Embryonic facial prominence (tissue), 1 donor: ENCODE measurements around the gene ATP4A.

ENCODE experiments used
- DNase-seq: peaks from one replicate; pipeline ENCODE4 v3.0.0-alpha.2; 2016; ENCODE audit errors: extremely low spot score

The ATP4A gene

DNA sequence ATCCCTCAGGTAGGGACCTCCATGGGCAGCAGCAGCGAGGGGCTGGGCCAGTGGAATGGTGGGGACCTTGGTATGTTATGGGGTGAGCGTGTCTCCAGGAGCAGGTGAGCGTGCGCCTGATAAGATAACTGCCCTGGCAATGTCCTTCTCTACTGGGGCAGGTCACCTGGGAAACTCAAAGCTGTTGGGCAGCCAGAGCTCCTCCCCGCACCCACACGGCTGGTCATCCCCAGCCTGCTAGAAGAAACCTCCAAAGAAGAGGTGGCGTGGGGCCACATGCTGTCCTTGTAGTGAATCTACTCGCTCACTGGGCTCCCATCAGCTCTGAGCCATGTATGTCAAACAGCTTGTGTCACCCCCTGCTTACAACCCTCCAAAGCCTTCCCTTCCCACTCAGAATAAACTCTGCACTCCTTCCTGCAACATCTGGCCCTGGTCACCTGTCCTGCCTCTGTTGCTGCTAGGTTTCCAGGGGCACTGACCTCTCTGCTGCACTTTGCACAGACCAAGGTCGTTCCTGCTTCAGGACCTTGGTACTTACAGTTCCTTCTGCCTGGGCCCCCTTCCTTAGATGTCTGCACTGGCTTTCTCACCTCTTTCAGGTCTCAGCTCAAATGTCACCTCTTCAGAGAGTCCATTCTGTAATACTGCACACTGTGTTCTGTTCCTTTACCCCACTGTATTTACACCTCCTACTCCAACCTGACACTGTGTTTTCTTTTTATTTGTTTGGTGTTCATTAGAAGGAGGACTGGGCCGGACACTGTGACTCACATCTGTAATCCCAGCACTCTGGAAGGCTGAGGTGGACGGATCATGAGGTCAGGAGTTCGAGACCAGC lies 1.8 kb upstream of the ATP4A start:
- no peak for DNase-seq

DNA sequence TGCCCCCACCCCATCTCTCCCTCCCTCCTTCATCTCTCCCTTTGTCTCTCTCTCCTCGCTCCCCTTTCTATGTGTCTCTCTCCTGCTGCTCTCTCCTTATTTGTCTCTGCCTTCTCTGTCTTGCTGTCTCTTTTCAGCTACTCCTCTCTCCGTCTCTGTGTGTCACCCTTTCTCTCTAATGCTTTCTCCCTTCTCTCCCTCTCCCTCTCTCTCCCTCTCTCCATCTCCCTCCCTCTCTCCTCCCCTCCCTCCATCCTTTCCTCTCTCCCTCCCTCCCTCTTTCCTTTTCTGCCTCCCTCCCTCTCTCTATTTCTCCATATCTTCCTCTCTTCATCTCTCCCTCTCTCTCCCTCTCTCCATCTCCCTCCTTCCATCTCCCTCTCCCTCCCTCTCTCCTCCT lies 682 bp downstream of the ATP4A start:
- no peak for DNase-seq

GRCh38 chr19:35562336-35562735 lies 1.1 kb downstream of the ATP4A start:
- DNase-seq, result no peak

GRCh38 chr19:35561436-35561835 lies 2.0 kb downstream of the ATP4A start:
- DNase-seq, result no peak

DNA sequence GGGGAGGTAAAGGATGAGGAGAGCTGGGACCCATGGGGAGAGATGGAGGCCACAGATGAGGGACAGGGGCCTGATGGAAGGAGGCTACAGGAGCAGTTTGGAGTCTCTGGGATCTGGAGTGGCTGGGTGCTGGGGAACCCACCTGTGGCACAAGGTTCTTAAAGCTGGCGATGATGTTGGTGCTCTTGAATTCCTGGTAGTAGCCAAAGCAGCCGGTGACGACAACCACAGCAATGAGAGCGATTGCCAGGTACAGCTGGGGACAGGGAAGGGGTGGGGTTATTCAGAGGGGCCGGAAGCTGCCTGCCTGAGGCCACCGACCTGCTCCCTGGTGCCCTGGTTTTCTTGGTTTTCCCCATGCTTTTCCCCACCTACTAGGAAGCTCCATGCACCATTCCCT lies 2.8 kb downstream of the ATP4A start:
- no peak for DNase-seq

DNA sequence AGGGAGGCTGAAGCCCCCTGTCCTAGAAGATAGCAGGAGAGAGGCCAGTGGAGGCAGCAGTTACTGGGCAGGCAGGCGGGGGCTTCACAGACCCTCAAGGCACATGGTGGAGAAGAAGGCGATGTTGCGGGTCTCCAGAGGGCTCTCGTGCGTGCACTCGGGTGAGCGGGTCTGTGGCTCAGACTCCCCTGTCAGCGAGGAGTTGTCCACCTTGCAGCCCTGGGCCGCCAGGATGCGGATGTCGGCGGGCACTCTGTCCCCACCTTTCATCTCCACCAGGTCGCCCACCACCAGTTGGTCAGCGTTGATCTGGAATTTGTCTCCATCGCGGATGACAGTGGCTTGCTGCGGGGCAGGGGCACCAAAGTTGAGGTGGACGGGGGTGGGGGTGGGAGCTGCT lies 3.2 kb downstream of the ATP4A start:
- no peak for DNase-seq

DNA sequence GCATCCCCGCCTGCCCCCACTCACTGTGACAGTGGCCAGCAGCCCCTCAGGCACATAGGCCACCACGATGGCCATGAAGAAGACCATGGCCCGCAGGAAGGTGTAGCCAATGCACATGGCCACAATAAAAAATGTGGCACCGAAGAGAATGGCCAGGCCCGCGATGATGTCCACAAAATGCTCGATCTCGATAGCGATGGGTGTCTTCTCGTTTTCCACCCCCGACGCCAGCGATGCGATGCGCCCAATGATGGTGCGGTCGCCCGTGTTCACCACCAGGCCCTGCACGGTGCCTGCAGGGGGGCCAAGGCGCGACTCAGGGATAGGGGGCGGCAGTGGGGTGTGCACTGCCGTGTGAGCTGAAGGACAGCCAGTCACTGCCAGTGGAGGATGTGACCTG lies 3.7 kb downstream of the ATP4A start:
- DNase-seq, result no peak

DNA sequence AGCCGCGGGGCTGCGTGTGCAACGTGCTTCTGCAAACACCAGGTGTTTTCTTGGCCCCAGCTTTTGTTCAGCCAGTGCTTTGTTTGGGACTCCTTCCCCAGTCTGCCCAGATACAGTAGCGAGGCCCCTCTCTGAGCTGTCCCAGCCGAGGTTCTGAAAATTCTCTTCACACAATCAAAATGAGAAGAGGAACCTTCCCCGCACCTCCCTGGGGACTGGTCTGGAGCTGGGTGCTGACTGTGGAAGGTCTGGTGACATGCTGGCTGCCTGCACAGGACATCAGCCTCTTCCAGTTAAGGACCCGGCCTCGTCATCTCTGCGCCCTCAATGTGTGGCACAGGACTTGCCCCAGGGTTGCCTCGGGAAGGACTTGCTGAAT lies 4.2 kb downstream of the ATP4A start:
- no peak for DNase-seq

DNA sequence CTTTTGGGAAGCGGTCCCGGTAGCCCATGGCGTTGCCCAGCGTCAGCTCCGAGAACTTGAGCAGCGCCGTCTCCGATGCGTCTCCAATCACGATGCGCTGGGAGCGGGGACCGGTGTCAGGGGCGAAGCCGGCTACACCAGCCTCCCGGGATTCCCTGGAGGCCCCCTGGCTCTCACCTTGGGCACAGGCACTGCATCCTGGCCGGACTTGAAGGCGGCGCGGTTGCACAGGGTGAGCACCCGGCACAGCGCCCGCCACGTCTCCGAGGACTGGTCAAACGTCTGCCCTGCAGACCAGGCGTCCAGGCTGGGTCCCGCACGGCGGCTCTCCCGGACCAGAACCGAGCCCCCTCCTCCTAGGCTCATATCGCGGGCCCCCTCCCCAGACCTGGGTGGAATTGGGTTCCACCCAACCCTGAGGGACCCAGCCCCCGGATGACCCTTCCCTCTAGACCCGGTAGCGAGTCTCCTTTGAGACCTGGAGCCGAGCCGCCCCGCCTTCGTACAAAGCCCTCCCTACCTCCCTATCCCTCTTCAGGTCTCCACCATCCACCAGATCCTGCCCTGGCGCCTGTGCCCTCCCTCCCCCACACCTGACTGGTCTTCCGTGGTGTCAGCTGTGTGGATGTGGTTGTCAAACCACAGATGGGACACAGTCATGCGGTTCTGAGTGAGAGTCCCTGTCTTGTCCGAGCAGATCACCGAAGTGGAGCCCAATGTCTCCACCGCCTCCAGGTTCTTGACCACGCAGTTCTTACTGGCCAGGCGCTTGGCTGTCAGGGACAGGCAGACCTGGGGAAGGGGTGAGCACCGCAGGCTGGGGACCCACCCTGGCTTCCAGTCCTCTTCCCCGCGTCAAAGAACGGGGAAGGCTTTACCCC lies 4.8 kb downstream of the ATP4A start:
- no peak for DNase-seq

DNA sequence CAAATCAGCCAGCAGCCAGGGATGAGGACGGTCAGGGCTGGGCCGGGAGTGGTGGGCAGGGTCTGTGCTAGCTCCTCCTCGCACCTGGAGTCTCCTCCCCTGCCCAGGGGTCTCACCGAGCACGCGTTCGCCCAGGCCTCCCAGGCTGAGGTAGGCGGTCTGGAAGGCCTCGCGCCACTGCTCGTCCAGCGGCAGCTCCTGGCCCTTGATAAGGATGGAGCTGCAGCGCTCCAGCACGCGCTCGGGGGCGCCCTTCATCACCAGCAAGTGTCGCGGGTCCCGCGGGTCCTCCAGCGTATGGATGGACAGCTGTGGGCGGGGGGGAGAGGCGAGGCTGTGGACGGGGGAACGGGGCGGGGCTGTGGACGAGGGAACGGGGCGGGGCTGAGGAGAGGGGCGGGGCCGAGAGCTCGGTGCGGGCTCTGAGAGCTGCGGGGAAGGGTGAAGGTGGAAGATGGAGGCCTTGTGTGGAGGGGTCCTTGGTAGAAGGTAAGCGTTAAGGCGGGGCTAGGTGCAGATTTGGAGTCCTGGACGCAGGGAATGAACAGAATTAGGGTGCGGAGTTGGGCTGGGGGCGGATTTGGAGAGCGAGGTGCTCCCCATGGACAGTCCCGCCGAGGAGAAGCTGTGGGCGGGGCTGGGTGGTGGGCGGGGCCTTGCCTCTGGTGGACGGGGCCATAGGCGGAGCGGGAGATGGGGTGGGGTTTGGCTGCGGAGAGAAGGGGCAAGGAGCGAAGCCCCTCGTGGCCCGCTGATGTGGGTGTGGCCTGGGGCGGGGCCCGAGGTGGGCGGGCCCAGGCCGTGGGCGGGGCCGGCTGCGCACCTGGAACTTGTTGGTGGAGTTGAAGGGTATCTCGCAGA lies 5.7 kb downstream of the ATP4A start:
- DNase-seq, result no peak

GRCh38 chr19:35556846-35557538 lies 6.5 kb downstream of the ATP4A start:
- no peak for DNase-seq

DNA sequence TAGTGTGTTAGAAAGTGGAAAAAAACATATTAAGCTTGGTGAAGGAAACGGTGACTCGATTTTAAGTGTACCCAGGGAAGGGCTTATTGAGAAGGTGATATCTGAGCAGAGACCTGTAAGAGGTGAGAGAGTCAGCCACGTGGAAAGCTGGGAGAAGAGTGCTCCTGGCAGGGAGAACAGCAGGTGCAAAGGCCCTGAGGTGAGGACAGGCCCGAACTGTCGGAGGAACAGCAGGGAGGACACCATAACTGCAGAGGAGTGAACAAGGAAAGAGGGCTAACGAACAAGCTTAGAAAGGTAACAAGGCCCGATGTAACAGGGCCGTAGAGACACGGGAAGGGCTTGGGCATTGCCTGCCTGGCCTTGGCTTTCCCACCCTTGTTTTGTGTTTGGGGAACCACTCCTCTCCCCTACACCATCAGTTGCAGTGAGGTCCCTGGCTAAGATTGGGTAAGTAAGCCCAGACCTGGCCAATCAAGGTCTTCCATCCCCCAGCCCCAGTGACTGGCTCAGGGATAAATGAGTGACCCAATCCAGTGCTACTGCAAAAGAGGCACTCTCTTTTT lies 7.3 kb downstream of the ATP4A start:
- DNase-seq, result no peak

GRCh38 chr19:35555301-35556005 lies 8.0 kb downstream of the ATP4A start:
- no peak for DNase-seq

GRCh38 chr19:35554076-35554475 lies 9.4 kb downstream of the ATP4A start:
- no peak for DNase-seq

GRCh38 chr19:35553385-35554000 lies 10.0 kb downstream of the ATP4A start:
- DNase-seq, result no peak

DNA sequence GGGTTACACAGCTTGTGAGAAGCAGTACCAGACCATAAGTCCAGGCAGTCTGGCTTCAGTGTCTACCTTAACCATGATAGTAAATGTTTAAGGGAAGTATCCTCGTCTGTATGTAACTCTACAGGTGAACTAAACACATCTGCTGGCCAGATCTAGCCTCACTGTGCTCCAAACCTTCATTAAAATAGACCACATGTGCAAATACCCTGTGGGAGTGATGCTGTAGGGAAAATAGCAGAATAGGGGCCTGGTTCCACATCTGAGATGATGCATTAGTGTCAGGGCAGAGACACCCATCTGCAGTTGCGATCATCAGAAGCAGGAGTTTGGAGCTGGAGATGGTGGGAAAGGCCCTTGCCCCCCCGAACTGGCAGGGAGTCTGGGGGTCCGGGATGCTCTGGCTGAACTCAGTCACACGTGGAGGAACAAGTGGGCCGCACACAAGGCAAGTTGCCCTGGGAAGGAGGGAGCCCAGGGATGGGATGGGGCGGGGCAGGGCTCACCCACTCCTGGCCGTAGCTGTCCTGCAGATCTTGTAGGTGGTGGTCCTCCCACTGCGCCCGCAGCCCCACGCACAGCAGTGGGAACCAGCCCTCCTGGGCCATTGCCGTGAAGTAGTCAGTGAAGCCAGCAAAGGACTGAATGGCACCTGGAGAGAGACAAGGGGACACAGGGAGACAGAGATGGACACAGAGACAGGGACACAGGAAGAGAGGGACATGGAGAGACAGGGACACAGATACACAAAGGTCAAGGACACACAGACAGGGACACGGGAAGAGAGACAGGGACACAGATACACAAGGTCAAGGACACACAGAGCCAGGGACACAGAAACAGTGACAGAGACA lies 10.7 kb downstream of the ATP4A start:
- DNase-seq, result no peak

GRCh38 chr19:35551091-35551810 lies 12.2 kb downstream of the ATP4A start:
- DNase-seq, result no peak

- DNase-seq, result no peak
Measured at GRCh38 chr19:35549879-35550523, 13.5 kb downstream of the ATP4A start.
